DOHH2 (cell line): ENCODE measurements around the gene ROR1.

ENCODE experiments used
- CTCF ChIP-seq: fragments of 200-600 bp; sonication (generic); IDR thresholded peaks from one replicate; pipeline ENCODE4 v1.5.1; 2014; ENCODE audit warnings: antibody characterized with exemption, mild to moderate bottlenecking, low read depth, low read length; ENCODE audit not compliant: poor library complexity, severe bottlenecking
- EZH2phosphoT487 ChIP-seq: fragments of 200-600 bp; sonication (generic); IDR thresholded peaks from 2 replicates; pipeline ENCODE4 v1.6.1; 2017; ENCODE audit warnings: borderline replicate concordance, mild to moderate bottlenecking, antibody characterized with exemption, low read length, moderate library complexity, mixed read lengths

GRCh38 chr1:63892632-63893395 lies 119.0 kb downstream of the ROR1 start:
- TF ChIP-seq CTCF (no peak), EZH2phosphoT487 (no peak)
